Upper lobe of left lung (tissue), 6 donors: ENCODE data around the gene ROMO1. TPM values are rescaled to one million over a fixed set of nuclear protein-coding genes. Genes with fewer than 3 reads are reported as not detected.
"Not testable (repeated sequence)": the region's sequence is repeated elsewhere in the genome, so short reads cannot be mapped to it uniquely, and the experiment has no call there.

Source experiments
- ATAC-seq, 2 donors: fragments of 200-7000 bp; cut with Tn5 transposase; one replicate each; pipeline ENCODE4 v1.9.1; 2022; ENCODE audit warnings: mild to moderate bottlenecking in 2 of 2, moderate library complexity in 2 of 2; ENCODE audit not compliant: low FRiP score in 2 of 2
- DNase-seq, 2 donors: peaks; one replicate each; pipeline ENCODE4 v3.0.0-alpha.2; 2019 to 2020
- H3K27ac ChIP-seq, 4 donors: fragments of 200-600 bp; sonication (generic); one replicate each; pipeline ENCODE4 v1.5.1; 2016 to 2019
- H3K27me3 ChIP-seq, 4 donors: fragments of 200-600 bp; sonication (generic); one replicate each; pipeline ENCODE4 v1.5.1; 2017 to 2019
- H3K36me3 ChIP-seq, 4 donors: fragments of 200-600 bp; sonication (generic); one replicate each; pipeline ENCODE4 v1.5.1; 2016 to 2019
- H3K4me1 ChIP-seq, 4 donors: fragments of 200-600 bp; sonication (generic); one replicate each; pipeline ENCODE4 v1.5.1; 2018 to 2019
- H3K4me3 ChIP-seq, 4 donors: fragments of 200-600 bp; sonication (generic); one replicate each; pipeline ENCODE4 v1.5.1; 2017 to 2019; ENCODE audit warnings: mild to moderate bottlenecking in 2 of 4, moderate library complexity in 1 of 4
- H3K9me3 ChIP-seq, 4 donors: fragments of 200-600 bp; sonication (generic); one replicate each; pipeline ENCODE4 v1.5.1; 2018 to 2019
- EP300 ChIP-seq, 4 donors: sonication (generic); formaldehyde crosslinking; IDR thresholded peaks; one replicate each; pipeline ENCODE4 v1.5.1; 2017; ENCODE audit warnings: antibody characterized with exemption in 4 of 4, control low read depth in 2 of 4
- POLR2A ChIP-seq, 4 donors: fragments of 450-650 bp; IDR thresholded peaks; one replicate each; pipeline ENCODE4 v1.5.1; 2016 to 2017; ENCODE audit warnings: antibody characterized with exemption in 4 of 4, mild to moderate bottlenecking in 2 of 4
- POLR2AphosphoS5 ChIP-seq, 2 donors: sonication (generic); formaldehyde crosslinking; IDR thresholded peaks; one replicate each; pipeline ENCODE4 v1.5.1; 2017; ENCODE audit warnings: antibody characterized with exemption in 2 of 2
- WGBS, 2 donors: methylation state at CpG; one replicate each; pipeline ENCODE4 v1.1.5; 2017 to 2018; 5-methylcytosine and 5-hydroxymethylcytosine counted together
- total RNA-seq, 6 donors: library from RNA; depleted of rRNA in 4 of 6; stranded (reverse); fragments of >200 nt in 4 of 6; gene quantifications; one replicate each; pipeline versions ENCODE4 v1.1.0 to v1.2.1, GENCODE V29; 2016 to 2021
- TF ChIP-seq, protein P1 (sequence below), 6 experiments: fragments of 450-650 bp in 4 of 6; fragments of 200-600 bp in 2 of 6; sonication (generic) in 2 of 6; IDR thresholded peaks; one replicate each; pipeline ENCODE4 v1.5.1; 2016 to 2019; ENCODE audit warnings: antibody characterized with exemption in 6 of 6
- donor health status: DM: no; HTN: no; CAD: no; lungs with moderate emphysema.
- donor health status: DM: no; HTN: yes; CAD: no; lungs with severe emphysema.

Gene ROMO1
- total RNA-seq, 6 donors from 2014 or later = 105 to 213 (median 134) TPM

DNA sequence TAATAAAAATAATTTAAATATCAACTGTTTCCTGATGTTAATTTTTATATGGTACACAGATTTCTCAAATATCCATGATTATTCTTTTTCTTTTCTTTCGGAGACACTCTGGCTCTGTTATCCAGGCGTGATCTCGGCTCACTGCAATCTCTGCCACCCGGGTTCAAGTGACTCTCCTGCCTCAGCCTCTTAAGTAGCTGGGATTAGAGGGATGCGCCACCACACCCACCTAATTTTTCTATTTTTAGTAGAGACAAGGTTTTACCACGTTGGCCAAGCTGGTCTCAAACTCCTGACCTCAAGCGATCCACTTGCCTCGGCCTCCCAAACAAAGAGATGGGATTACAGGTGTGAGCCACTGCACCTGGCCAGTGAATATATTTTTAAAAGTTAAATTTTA, 20.5 kb downstream of the ROMO1 start:
- ATAC-seq = no peak

DNA sequence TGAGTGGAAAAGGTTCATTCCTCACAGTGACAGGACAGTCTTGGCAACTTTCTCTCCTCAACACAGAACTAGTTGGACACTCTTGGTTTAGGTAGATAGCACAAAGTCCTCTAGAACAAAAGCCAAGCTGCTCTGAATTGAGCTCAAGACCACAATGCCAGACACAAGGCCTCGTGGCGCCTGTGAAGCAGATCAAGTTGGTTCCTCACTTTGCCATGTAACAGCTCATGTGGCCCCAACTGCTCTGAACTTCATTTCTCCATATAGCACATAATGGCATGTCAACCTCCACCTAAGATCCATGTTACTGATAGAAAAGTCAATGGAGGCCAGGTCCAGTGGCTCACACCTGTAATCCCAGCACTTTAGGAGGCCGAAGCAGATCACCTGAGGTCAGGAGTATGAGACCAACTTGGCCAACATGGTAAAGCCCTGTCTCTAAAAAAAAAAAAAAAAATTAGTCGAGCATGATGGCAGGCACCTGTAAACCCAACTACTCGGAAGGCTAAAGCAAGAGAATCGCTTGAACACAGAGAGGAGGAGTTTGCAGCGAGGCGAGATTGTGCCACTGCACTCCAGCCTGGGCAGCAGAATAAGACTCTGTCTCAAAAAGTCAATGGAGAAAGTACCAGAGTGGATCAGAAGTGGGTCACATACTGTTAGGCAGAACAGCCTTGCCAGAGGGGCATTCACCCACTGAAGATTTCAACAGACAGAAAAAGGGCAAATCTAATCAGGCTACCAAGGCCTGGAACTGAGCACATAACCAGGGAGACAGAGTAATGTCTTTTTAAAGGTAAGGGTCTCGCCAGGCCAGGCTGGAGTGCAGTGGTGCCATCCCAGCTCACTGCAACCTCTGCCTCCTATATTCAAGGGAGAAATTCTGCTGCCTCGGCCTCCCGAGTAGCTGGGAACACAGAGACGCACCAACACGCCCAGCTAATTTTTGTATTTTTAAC, 21.2 kb downstream of the ROMO1 start:
- H3K9me3 ChIP-seq = no peaks in the 10 kb centered on the region
- H3K4me1 ChIP-seq = peaks cover 0 to 41% (median 1%) of the 10 kb centered on the region in 4 donors
- H3K4me3 ChIP-seq = no peak overlapping the region
- TF ChIP-seq, protein P1, sequence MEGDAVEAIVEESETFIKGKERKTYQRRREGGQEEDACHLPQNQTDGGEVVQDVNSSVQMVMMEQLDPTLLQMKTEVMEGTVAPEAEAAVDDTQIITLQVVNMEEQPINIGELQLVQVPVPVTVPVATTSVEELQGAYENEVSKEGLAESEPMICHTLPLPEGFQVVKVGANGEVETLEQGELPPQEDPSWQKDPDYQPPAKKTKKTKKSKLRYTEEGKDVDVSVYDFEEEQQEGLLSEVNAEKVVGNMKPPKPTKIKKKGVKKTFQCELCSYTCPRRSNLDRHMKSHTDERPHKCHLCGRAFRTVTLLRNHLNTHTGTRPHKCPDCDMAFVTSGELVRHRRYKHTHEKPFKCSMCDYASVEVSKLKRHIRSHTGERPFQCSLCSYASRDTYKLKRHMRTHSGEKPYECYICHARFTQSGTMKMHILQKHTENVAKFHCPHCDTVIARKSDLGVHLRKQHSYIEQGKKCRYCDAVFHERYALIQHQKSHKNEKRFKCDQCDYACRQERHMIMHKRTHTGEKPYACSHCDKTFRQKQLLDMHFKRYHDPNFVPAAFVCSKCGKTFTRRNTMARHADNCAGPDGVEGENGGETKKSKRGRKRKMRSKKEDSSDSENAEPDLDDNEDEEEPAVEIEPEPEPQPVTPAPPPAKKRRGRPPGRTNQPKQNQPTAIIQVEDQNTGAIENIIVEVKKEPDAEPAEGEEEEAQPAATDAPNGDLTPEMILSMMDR (IDR thresholded peaks at IDR 0.05) = no peak
- TF ChIP-seq POLR2AphosphoS5 (IDR thresholded peaks at IDR 0.05) = no peak
- TF ChIP-seq POLR2A (IDR thresholded peaks at IDR 0.05) = no peak
- TF ChIP-seq EP300 (IDR thresholded peaks at IDR 0.05) = no peak
- H3K36me3 ChIP-seq = peaks cover 74 to 100% (median 95%) of the 10 kb centered on the region in 4 donors
- ATAC-seq = no peak
- DNase-seq = no peak
- no peak overlapping the region for H3K27ac ChIP-seq
- no peaks in the 10 kb centered on the region for H3K27me3 ChIP-seq
- WGBS, 2 donors = 93 to 96% methylated on average over 10 to 13 of the region's 13 CpGs

More for the DNA sequence above, 20.5 kb downstream of the ROMO1 start:
- Histone ChIP-seq H3K27ac (no peak overlapping the region), H3K27me3 (no peaks in the 10 kb centered on the region), H3K9me3 (no peaks in the 10 kb centered on the region), H3K4me1 (peaks cover 0 to 41% (median 1%) of the 10 kb centered on the region in 4 donors), H3K4me3 (no peak overlapping the region), H3K36me3 (peaks cover 72 to 100% (median 95%) of the 10 kb centered on the region in 4 donors)
- 72 to 82% methylated on average over 8 of the region's 8 CpGs for WGBS, 2 donors
- no peak for DNase-seq
- no peak for TF ChIP-seq EP300 (IDR thresholded peaks at IDR 0.05)
- no peak for TF ChIP-seq POLR2AphosphoS5 (IDR thresholded peaks at IDR 0.05)
- no peak for TF ChIP-seq POLR2A (IDR thresholded peaks at IDR 0.05)
- TF ChIP-seq, protein P1 (IDR thresholded peaks at IDR 0.05) = no peak

DNA sequence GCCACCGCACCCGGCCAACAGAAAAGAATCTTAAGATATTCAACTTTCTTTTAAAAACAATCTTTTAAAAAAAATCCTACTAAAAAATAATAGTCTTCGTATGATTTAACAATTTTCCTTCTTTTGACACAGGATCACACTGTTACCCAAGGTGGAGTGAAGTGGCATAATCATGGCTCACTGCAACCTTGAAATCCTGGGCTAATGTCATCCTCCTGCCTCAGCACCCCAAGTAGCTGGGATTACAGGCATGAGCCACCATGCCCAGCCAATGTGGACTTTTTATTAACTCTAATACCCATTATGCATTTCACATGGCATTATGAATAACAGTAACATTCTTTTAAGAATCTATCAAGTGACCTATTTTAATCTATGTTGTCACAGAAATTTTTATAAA, 22.0 kb downstream of the ROMO1 start:
- no peak for DNase-seq
- Histone ChIP-seq H3K27ac (no peak overlapping the region), H3K4me1 (peaks cover 0 to 41% (median 1%) of the 10 kb centered on the region in 4 donors), H3K36me3 (peaks cover 73 to 100% (median 95%) of the 10 kb centered on the region in 4 donors), H3K4me3 (no peak overlapping the region), H3K27me3 (no peaks in the 10 kb centered on the region), H3K9me3 (no peaks in the 10 kb centered on the region)
- WGBS, 2 donors = 92 to 94% methylated on average over 3 of the region's 3 CpGs
- no peak for TF ChIP-seq POLR2AphosphoS5 (IDR thresholded peaks at IDR 0.05)
- TF ChIP-seq, protein P1 (IDR thresholded peaks at IDR 0.05) = no peak
- no peak for TF ChIP-seq POLR2A (IDR thresholded peaks at IDR 0.05)
- TF ChIP-seq EP300 (IDR thresholded peaks at IDR 0.05) = no peak
- no peak for ATAC-seq

DNA sequence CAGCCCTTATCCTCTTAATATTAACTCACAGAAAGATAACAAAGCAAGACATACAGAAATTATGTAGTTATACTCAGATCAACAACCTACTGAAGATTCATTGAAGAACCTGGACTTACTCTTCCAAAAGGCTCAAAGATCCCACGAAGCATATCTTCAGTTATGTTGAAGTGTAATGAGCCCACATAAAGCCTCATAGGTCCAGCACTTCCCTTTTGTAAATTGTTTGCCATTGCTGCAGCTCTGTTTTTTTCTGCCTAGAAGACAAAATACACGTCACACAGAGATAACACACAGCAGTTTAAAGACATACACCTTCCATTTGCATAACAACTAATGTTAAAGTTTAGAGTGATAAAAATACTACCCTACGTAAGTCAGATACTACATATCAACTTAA, 22.4 kb downstream of the ROMO1 start:
- H3K27me3 ChIP-seq = no peaks in the 10 kb centered on the region
- H3K4me1 ChIP-seq = peaks cover 0 to 41% (median 1%) of the 10 kb centered on the region in 4 donors
- H3K27ac ChIP-seq = no peak overlapping the region
- no peaks in the 10 kb centered on the region for H3K9me3 ChIP-seq
- TF ChIP-seq, protein P1 (IDR thresholded peaks at IDR 0.05) = no peak
- TF ChIP-seq EP300 (IDR thresholded peaks at IDR 0.05) = no peak
- TF ChIP-seq POLR2AphosphoS5 (IDR thresholded peaks at IDR 0.05) = no peak
- no peak for TF ChIP-seq POLR2A (IDR thresholded peaks at IDR 0.05)
- DNase-seq (no peak), ATAC-seq (no peak)
- H3K4me3 ChIP-seq = no peak overlapping the region
- H3K36me3 ChIP-seq = peaks cover 74 to 100% (median 95%) of the 10 kb centered on the region in 4 donors
- 80 to 86% methylated on average over 3 of the region's 3 CpGs for WGBS, 2 donors

DNA sequence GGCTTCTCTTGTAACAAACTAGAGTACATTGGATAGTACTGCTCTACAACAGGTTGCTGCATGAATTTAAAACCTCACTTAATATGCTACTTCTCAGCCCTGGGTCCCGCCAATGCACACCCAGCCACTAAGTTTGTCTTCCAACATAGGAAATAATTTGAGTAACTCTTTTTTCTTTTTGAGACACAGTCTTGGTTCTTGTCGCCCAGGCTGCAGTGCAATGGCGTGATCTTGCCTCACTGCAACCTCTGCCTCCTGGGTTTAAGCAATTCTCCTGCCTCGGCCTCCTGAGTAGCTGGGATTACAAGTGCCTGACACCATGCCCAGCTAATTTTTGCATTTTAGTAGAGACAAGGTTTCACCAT, 24.1 kb downstream of the ROMO1 start:
- Histone ChIP-seq H3K36me3 (peaks cover 89 to 100% (median 95%) of the 10 kb centered on the region in 4 donors), H3K4me1 (peaks cover 0 to 32% (median 1%) of the 10 kb centered on the region in 4 donors)
- H3K4me3 ChIP-seq, ATAC-seq, H3K27me3 ChIP-seq, H3K9me3 ChIP-seq, H3K27ac ChIP-seq, DNase-seq: not testable (repeated sequence)
- 83 to 91% methylated on average over 4 of the region's 4 CpGs for WGBS, 2 donors

DNA sequence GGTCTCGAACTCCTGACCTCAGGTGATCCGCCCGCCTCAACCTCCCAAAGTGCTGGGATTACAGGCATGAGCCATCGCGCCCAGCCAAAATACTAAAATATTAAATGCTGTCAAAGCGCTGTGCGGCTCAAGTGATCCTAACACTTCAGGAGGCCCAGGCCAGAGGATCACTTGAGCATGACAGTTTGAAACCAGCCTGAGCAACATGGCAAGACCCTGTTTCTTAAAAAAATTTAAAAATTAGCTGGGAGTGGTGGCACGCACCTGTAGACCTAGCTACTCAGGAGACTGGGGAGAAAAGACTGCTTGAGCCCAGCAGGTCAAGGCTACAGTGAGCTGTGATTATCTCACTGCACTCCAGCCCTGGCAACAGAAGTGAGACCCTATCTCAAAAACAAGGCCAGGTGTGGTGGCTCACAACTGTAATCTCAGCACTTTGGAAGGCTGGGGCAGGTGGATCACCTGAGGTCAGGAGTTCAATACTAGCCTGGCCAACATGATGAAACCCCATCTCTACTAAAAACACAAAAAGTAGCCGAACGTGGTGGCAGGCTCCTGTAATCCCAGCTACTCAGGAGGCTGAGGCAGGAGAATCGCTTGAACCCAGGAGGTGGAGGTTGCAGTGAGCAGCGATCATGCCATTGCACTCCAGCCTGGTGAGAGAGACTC, 24.6 kb downstream of the ROMO1 start:
- not testable (repeated sequence) for DNase-seq, H3K4me3 ChIP-seq, H3K9me3 ChIP-seq, H3K27me3 ChIP-seq, ATAC-seq, H3K27ac ChIP-seq
- 96 to 99% methylated on average over 10 to 12 of the region's 12 CpGs for WGBS, 2 donors
- Histone ChIP-seq H3K36me3 (peaks cover 90 to 100% (median 98%) of the 10 kb centered on the region in 4 donors), H3K4me1 (peaks cover 0 to 30% (median 1%) of the 10 kb centered on the region in 4 donors)
